ENCODE data around the gene SPOCK1.

SPOCK1 gene

GRCh38 chr5:137361280-137361679 is 137.8 kb downstream of the SPOCK1 start:
- DNase-seq (ENCODE audit: low spot score): no peak

DNA sequence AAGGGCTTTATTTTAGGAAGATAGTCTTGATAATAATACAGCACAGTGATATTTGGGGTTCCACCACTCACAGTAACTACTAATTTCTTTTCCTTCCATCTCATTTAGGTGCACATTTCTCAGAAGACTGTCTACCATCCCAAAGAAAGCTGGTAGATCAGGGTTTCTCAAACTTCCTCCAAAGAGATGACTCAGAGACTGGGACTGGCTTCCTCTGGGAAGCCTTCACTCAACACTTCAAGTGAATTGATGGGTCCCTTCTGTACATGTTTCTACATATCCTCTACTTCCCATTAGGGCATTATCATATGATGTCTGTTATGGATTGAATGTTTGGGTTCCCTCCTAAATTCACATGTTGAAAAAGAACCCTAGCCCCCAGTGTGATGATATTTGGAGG is 138.5 kb downstream of the SPOCK1 start:
- DNase-seq (ENCODE audit: low spot score): no peak

DNA sequence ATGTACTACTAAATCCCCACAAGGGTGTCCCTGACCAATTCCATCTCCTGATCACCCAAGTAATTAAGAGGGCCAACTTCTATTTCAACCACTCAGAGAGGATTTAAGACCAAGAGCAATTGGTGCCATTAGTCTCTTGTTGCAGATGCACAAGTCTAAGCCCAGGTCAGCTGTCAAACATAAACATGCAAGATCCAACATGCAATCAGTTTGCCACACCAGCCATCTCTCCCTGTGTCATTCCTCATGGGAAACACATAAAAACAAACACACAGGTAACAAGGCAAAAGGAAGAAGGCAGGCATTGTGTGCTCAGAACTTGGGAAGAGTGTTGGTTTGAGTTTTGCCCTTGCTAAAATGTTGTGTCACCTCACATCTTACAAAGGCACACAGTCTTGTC is 139.2 kb downstream of the SPOCK1 start:
- no peak for DNase-seq (ENCODE audit: low spot score)

DNA sequence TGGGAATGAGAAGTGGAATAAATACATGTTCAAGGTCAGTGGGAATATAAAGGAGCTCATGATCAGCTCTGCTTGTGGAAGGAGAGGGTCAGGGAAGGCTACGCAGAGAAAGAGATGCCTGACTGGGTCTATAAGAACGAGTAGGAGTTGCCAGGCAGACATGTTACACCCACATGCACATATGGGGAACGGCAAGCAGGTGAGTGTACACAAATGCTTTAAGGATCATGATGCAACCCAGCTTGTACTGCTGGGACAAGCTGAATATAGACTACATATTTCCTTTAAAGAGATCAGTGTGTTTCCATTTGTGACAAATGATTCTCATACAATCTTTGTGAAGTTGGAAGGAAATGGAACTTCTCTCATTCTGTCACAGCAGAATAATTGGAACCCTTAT is 141.7 kb downstream of the SPOCK1 start:
- no peak for DNase-seq (ENCODE audit: low spot score)

- DNase-seq (ENCODE audit: low spot score): no peak
These were observed 143.0 kb downstream of the SPOCK1 start for GRCh38 chr5:137356127-137356526.

DNA sequence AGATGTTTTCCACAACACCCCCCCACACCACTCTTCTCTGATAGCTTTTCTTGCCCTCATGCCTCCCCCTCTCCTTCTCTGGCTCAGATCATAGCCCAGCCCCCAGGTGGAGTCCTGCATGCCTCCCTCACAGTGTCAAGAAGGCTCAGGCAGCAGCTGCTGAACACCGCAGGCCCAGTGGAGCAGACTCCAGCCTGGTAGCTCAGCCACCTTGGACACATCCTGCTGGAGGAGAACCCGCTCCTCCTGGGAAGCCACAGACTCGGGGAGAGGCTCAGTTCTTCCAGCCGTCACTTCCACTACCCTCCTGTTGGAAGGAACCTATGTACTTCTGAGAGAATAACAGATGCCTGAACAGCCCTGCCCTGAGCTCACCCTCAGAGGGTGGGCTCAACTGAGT is 143.4 kb downstream of the SPOCK1 start:
- DNase-seq (ENCODE audit: low spot score): no peak

DNA sequence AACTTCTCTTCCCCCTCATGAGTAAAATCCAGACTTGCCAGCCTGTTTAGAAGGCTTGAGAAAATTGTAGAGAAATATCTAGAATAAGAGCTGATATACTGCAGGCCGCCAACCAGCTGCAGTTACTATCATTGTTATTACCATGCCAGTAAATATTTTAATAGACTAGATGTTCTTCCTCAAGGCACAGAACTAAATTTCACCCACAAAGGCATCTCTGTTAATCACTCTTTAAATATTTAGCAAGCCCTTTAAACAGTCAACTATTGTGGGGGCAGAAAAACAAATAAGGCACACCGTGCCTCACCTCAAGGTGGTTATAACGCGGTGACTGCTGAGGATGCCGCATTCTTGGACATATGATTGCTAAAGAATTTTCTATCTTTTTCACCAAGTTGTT is 147.0 kb downstream of the SPOCK1 start:
- no peak for DNase-seq (ENCODE audit: low spot score)

- no peak for DNase-seq (ENCODE audit: low spot score)
These were observed 148.3 kb downstream of the SPOCK1 start for GRCh38 chr5:137350791-137351190.

- no peak for DNase-seq (ENCODE audit: low spot score)
These were observed 150.4 kb downstream of the SPOCK1 start for GRCh38 chr5:137348759-137349158.

DNA sequence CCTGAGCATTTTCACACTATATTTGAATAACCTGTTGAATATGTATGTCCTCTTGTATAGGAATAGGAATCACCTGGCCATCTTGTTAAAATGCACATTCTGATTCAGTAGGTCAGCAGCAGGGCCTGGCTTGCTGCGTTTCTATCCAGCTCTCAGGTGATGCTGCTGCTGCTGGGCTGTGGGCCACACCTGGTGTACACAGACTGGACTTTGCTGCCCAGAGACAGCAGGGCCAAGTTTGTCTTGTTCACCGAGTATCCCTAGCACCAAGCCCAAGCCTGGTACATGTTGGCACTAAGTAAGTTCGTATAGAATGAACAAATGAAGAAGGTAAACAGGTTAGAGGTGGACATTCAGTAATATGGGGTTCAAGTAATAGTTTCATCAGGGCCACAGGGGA is 151.3 kb downstream of the SPOCK1 start:
- DNase-seq (ENCODE audit: low spot score): no peak

DNA sequence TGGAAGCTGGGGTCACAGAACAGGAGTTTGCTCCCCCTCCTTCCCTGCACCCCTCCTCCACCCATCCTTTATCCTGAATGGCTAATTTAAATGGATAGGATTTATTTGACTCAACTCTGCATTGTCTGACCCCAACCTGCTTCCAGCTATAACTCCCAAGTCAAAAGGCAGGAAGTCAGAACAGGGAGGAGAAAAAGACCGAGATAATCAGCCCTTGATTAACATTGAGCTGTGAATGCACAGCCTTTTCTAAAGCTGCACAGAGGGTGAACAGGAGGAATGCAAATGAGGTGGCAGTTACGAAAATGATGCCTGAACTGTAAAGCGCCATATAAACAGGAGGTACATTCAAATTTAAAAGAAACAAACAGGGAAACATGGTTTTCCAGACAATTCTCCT is 152.8 kb downstream of the SPOCK1 start:
- no peak for DNase-seq (ENCODE audit: low spot score)

- DNase-seq (ENCODE audit: low spot score): no peak
These were observed 153.7 kb downstream of the SPOCK1 start for GRCh38 chr5:137345396-137345795.

DNA sequence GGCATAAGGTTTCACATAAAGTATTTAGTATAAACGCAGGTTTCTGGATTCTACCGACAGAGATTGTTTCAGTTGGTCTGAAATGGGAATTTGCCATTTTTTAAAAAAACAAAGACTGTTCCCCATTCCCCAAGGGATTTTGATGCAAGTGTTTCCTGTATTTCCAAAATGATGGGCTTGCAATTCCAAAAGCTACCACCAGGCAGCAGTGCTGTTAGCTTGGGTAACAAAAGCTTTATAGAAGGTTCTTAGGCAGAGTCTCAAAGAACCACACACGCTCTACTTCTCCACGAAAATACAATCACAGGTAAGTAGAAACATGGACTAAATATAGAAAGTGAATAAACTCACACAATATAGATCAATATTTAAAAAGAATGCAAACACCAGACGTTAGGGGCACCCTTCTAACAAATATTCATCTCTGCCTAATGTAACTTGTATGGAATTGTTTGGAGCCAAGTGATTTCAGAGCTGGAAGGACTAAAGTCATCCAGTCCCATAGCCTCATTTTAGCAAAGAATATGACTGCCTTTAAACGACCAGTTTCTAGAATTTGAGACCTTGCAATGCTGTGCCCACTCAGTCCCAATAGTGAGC is 154.3 kb downstream of the SPOCK1 start:
- peak; percentile 16 for DNase-seq (ENCODE audit: low spot score)

DNA sequence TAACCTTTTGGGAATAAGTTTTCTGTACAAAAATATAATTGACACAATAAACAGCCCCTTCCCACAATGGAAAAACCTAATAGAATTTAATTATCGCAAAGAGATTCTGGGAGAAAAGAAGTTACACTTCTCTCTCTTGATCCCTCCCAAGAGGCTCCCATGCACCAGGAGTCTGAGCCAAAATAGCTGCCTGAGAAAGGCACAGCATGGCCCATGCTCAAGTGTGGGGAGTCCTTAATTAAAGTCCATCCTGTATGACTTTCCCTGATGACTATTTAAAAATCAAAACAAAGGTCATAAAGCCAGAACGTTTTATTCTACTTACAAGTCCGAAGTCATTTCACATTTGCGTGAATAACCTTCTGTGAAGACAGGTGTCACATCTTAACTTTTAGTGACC is 155.1 kb downstream of the SPOCK1 start:
- DNase-seq (ENCODE audit: low spot score): no peak

- no peak for DNase-seq (ENCODE audit: low spot score)
These were observed 156.4 kb downstream of the SPOCK1 start for GRCh38 chr5:137342764-137343163.

- no peak for DNase-seq (ENCODE audit: low spot score)
These were observed 157.3 kb downstream of the SPOCK1 start for GRCh38 chr5:137341831-137342230.

DNA sequence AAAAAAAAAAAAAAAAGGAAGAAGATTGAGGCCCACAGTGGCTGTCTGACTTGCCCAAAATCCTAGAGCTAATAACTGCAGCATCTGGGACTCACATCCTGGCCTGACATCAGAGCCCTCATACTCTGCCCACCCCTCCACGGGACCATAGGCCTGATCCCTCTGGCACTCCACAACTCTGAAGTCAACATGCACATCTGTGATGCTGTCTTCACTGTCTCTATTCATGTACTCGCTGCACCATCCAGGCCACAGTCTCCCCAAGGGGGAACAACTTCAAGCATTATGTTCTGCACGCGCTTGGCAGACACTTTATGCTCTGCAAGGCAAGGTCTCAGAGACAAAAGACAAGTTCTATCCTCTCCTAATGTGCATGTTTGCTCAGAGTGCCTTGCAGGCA is 158.2 kb downstream of the SPOCK1 start:
- no peak for DNase-seq (ENCODE audit: low spot score)

GRCh38 chr5:137336565-137337120 is 162.5 kb downstream of the SPOCK1 start:
- DNase-seq (ENCODE audit: low spot score): no peak

DNA sequence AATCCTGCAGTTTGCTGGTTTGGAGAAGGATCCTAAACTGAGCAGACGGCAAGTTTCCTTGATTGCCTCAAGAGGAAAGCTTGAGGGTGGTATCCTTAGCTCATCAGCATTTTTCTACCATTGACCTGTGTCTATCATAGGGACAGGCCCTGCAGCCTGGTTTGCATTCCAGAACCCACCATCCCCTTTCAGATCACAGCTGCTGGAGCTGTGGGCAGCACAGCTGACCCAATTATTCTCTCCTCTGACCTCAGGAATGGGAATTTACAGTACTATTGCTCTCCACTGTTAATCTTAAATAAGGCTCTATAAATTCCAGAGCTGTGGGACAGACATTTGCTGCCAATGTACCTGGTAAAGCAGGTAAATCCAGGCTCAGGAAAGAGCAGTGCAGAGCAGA is 163.0 kb downstream of the SPOCK1 start:
- DNase-seq (ENCODE audit: low spot score): no peak

DNA sequence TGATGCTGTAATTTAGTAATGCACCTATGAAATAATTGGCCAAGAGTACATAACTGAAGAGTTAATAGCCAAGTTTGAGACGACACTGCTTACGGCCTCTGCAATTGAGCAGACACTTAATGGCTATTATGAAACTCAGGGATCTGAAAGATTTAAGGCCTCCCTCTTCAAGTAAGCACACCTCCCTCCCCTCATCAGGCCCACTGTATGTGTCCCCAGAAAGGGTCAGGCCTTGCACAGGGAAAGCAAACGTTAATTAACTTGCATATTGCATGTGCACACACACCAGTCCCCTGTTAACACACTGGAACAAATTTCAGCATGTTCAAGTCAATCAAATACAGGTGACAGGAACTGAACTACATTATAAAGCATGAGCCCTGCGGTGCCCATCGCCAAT is 163.6 kb downstream of the SPOCK1 start:
- DNase-seq (ENCODE audit: low spot score): no peak

GRCh38 chr5:137333928-137334327 is 165.2 kb downstream of the SPOCK1 start:
- DNase-seq (ENCODE audit: low spot score): no peak

DNA sequence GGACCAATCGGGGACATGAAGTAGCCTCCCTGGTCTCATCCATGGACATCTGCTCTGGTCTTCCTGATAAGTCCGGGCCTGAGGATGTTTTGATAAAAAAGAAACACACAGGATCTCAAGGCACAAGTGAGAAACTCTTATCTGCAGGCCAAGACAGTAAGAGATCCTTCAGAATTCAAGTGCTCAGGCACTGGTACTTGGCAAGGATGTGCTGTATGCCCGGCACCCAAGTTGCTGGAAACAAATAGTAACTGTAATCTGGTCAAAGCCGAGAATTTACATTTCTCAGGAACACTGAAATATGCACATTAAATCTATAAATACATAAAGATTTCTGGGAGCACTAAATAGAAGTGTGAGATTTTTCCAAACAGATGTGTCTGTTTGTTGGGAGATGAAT is 165.7 kb downstream of the SPOCK1 start:
- no peak for DNase-seq (ENCODE audit: low spot score)

DNA sequence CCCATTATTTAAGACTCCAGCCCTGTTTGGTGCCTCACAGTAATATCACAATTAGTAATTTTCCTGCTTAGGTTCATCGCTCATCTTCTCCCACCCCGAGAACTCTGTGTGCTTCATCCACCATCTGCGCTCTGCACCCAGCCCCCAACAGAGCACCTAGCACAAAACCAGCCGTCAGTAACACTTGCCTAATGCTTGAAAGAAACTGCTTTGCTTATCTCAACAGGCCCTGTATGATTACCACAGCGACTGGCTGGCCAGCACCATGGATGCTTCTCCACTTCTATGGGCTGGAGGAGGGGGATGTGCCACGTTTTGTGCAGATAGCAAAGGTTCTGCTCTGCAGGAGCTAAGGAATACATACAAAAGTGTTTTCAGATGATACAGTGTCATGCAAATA is 166.8 kb downstream of the SPOCK1 start:
- no peak for DNase-seq (ENCODE audit: low spot score)

DNA sequence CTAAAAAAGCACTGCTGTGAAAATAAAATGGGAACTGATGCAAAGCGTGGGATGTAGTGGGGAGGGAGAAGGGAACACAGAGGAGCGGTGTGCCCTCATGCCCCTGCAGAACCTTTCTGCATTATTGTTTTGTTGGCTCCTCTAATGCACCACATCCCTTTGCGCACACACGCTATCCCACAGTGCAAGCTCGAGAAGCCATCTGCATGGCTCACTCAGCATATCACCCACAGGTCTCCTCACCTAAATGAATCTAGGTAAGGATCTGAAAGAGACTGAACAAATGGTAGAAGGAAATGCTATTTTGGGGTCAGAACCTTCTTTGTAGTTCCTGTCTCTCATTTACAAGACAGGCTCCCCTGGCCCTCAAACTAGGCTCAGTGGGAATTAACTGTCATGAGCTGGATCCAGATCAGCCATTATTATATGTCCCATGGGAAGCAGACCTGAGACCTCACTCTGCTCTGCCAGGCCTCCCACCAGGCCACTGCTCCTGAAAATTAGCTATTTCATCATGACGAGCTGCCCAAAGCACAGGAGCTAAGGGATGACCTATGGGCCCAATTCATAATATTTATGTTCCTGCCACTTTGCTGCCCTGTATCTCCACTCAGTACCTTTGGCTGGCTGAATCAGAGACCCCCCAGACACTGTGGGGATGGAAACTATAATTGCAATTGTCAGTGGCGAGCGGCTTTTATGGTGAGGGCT is 169.4 kb downstream of the SPOCK1 start:
- no peak for DNase-seq (ENCODE audit: low spot score)

Measured in hematopoietic multipotent progenitor cell treated with erythropoietin and hydrocortisone succinate and interleukin-3 and kit ligand, for 17 days (in vitro differentiated cells).